ENCODE measurements around the gene ERBB4.

ERBB4 gene

DNA sequence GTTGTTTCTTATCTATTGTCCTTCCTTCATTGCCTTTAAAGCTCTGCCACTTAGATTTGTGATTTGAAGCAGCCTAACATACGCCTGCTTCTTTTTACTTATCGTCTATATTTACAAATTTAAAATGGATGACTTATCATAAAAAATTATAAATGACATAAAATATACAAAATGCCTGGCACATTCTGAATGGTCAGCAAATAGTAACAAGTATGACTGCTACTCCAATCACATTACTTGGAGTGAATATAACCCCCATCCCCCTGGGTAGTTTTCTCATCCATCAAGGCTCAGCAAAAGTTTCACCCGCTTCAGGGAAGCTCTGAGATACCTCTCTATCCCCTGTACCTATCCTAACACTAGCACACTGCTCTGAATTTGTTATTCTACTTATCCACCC is 708.9 kb downstream of the ERBB4 start:
- TF ChIP-seq CTCF (conservative IDR thresholded peaks at IDR 0.05) = no peak
- no peak overlapping the region for H3K27ac ChIP-seq

DNA sequence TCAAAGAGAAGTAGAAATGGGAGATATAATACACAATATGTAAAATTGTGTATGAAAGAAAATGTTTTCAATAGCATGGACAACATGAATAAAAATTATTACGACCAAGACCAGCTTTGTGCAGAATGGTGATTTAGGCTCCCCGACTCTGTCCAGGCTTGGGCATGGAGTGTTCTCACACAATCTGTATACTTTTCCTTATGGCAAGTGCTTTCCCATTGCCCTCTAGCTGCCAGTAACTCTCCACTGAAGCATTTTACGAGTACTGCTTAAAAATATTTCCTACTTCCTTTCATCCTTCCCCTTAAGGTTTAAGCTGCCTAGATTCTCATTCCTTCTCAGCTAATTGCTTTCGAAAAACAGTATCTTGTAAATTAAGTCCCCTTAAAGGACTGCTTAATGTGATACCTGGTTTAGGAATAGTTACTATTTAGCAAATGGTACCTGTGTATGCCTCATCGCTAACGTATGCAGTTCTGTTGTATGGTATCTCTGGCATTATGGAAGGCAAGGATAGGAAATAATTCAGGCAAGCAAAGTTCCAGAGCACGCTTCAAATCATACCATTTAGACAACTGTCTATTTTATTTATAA is 714.6 kb downstream of the ERBB4 start:
- H3K27ac ChIP-seq = no peak overlapping the region
- no peak for TF ChIP-seq CTCF (conservative IDR thresholded peaks at IDR 0.05)

GRCh38 chr2:211822686-211823335 is 715.8 kb downstream of the ERBB4 start:
- no peak for TF ChIP-seq CTCF (conservative IDR thresholded peaks at IDR 0.05)
- H3K27ac ChIP-seq = no peak overlapping the region

- no peak overlapping the region for H3K27ac ChIP-seq
- TF ChIP-seq CTCF (conservative IDR thresholded peaks at IDR 0.05) = no peak
Observed at GRCh38 chr2:211816754-211817153, 721.8 kb downstream of the ERBB4 start.

GRCh38 chr2:211812587-211812986 is 726.0 kb downstream of the ERBB4 start:
- no peak overlapping the region for H3K27ac ChIP-seq
- no peak; the same call in 1 of the 2 replicates for TF ChIP-seq CTCF (conservative IDR thresholded peaks at IDR 0.05)

DNA sequence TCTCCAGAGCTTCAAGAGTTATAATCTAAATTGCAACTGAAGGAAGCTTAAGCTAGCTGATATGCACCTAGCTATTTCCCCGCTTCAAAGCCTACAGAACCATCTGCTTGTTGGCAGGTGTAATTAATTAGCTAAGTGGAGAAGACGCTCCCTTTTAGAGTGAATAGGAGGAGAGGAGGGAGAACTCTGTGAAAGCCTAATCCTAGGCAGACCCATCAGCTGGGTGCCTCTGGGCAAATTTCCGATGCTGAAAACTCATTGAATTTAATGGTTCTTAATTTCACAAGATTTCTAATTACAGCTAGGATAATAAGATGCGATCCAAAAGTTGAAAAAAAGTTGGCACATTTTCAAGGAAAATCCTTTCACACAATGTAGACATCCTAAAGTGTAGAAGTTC is 735.9 kb downstream of the ERBB4 start:
- TF ChIP-seq CTCF (conservative IDR thresholded peaks at IDR 0.05) = no peak
- H3K27ac ChIP-seq = no peak overlapping the region

DNA sequence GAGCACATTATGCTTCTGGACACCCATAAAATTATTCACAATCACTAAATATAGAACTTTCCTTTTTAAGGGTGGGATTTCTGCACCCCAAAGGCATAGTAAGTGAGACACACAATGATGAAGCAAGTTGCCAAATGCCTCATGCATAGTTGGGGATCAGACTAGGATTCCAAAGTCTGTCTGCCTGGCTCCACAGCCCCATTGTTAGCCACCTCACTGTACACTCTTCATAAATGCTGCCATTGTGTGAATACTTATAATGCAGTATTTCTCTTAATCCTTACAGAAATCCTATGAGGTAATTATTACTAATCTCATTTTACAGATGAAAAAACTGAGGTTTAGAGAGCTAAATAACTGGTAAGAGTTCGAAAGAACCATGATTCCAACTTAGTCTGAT is 738.6 kb downstream of the ERBB4 start:
- TF ChIP-seq CTCF (conservative IDR thresholded peaks at IDR 0.05) = no peak
- H3K27ac ChIP-seq = no peak overlapping the region

Measured in VCaP (cell line).